ENCODE measurements around the gene EIF4ENIF1. TPM values are rescaled to one million over a fixed set of nuclear protein-coding genes. Genes with fewer than 3 reads are reported as not detected.
"Not testable (repeated sequence)": the region's sequence is repeated elsewhere in the genome, so short reads cannot be mapped to it uniquely, and the experiment has no call there.

Gene EIF4ENIF1
- 10 to 100 TPM; 40.7 to 49.5 (median 46.5) TPM for polyA plus RNA-seq (ENCODE audit: insufficient read length in 4 of 4)

GRCh38 chr22:31489632-31490495 lies at the start of gene EIF4ENIF1:
Gene EIF4ENIF1, minus strand, starts transcription at chr22:31489842. Its CDS starts 1,124 bp downstream, at chr22:31488718.
- peak in 2 of 4 donors; percentile 71 to 72 for DNase-seq (ENCODE audit: low read depth in 4 of 4, low spot score in 3 of 4)

GRCh38 chr22:31538815-31539214 lies 49.2 kb upstream of the EIF4ENIF1 start:
- DNase-seq (ENCODE audit: low read depth in 4 of 4, low spot score in 3 of 4) = no peak

- no peak for DNase-seq (ENCODE audit: low read depth in 4 of 4, low spot score in 3 of 4)
Observed at GRCh38 chr22:31537019-31537535, 47.4 kb upstream of the EIF4ENIF1 start.

GRCh38 chr22:31533374-31533773 lies 43.7 kb upstream of the EIF4ENIF1 start:
- DNase-seq (ENCODE audit: low read depth in 4 of 4, low spot score in 3 of 4) = no peak

GRCh38 chr22:31532060-31532459 lies 42.4 kb upstream of the EIF4ENIF1 start:
- DNase-seq (ENCODE audit: low read depth in 4 of 4, low spot score in 3 of 4) = no peak

GRCh38 chr22:31530823-31531195 lies 41.2 kb upstream of the EIF4ENIF1 start:
- peak in 2 of 4 donors; percentile 20 to 46 for DNase-seq (ENCODE audit: low read depth in 4 of 4, low spot score in 3 of 4)

- DNase-seq (ENCODE audit: low read depth in 4 of 4, low spot score in 3 of 4) = no peak
Observed at GRCh38 chr22:31526270-31526669, 36.6 kb upstream of the EIF4ENIF1 start.

- DNase-seq (ENCODE audit: low read depth in 4 of 4, low spot score in 3 of 4) = not testable (repeated sequence)
Observed at GRCh38 chr22:31524132-31524531, 34.5 kb upstream of the EIF4ENIF1 start.

GRCh38 chr22:31520051-31520450 lies 30.4 kb upstream of the EIF4ENIF1 start:
- DNase-seq (ENCODE audit: low read depth in 4 of 4, low spot score in 3 of 4) = no peak

- no peak for DNase-seq (ENCODE audit: low read depth in 4 of 4, low spot score in 3 of 4)
Observed at GRCh38 chr22:31509061-31509762, 19.6 kb upstream of the EIF4ENIF1 start.

GRCh38 chr22:31508536-31508935 lies 18.9 kb upstream of the EIF4ENIF1 start:
- no peak for DNase-seq (ENCODE audit: low read depth in 4 of 4, low spot score in 3 of 4)

GRCh38 chr22:31507517-31507916 lies 17.9 kb upstream of the EIF4ENIF1 start:
- not testable (repeated sequence) for DNase-seq (ENCODE audit: low read depth in 4 of 4, low spot score in 3 of 4)

- no peak for DNase-seq (ENCODE audit: low read depth in 4 of 4, low spot score in 3 of 4)
Observed at GRCh38 chr22:31504282-31504681, 14.6 kb upstream of the EIF4ENIF1 start.

- DNase-seq (ENCODE audit: low read depth in 4 of 4, low spot score in 3 of 4) = no peak
Observed at GRCh38 chr22:31503211-31503964, 13.7 kb upstream of the EIF4ENIF1 start.

GRCh38 chr22:31501738-31502137 lies 12.1 kb upstream of the EIF4ENIF1 start:
- no peak for DNase-seq (ENCODE audit: low read depth in 4 of 4, low spot score in 3 of 4)

GRCh38 chr22:31497148-31497938 lies 7.7 kb upstream of the EIF4ENIF1 start:
- no peak for DNase-seq (ENCODE audit: low read depth in 4 of 4, low spot score in 3 of 4)

GRCh38 chr22:31496735-31497146 lies 7.1 kb upstream of the EIF4ENIF1 start:
- DNase-seq (ENCODE audit: low read depth in 4 of 4, low spot score in 3 of 4) = no peak

GRCh38 chr22:31496007-31496734 lies 6.5 kb upstream of the EIF4ENIF1 start, which contains the start of gene SFI1:
Gene SFI1, plus strand, starts transcription at chr22:31496536. Its CDS starts 11,749 bp downstream, at chr22:31508285.
- DNase-seq (ENCODE audit: low read depth in 4 of 4, low spot score in 3 of 4) = peak; percentile 76 to 81 (median 79)

- no peak for DNase-seq (ENCODE audit: low read depth in 4 of 4, low spot score in 3 of 4)
Observed at GRCh38 chr22:31495343-31495742, 5.7 kb upstream of the EIF4ENIF1 start.

All from left renal pelvis (tissue), 4 donors.